GM12864 (cell line): ENCODE measurements around the gene PHACTR1.

Experiments
- DNase-seq: peaks from one replicate; pipeline ENCODE4 v3.0.0-alpha.2; 2011; ENCODE audit warnings: low read depth
- H3K4me3 ChIP-seq: 2 replicates; pipeline ENCODE4 v1.5.1; 2011; ENCODE audit warnings: mild to moderate bottlenecking, low read depth, low read length, control low read depth
- TF ChIP-seq, protein P1 (sequence below): IDR thresholded peaks from 2 replicates; pipeline ENCODE4 v1.5.1; 2011; ENCODE audit warnings: low read depth, mild to moderate bottlenecking, moderate library complexity, low read length, control low read depth, inconsistent platforms; ENCODE audit errors: missing control alignments

Gene PHACTR1

GRCh38 chr6:12800120-12800519, 83.6 kb downstream of the PHACTR1 start:
- no peak for DNase-seq
- TF ChIP-seq, protein P1, sequence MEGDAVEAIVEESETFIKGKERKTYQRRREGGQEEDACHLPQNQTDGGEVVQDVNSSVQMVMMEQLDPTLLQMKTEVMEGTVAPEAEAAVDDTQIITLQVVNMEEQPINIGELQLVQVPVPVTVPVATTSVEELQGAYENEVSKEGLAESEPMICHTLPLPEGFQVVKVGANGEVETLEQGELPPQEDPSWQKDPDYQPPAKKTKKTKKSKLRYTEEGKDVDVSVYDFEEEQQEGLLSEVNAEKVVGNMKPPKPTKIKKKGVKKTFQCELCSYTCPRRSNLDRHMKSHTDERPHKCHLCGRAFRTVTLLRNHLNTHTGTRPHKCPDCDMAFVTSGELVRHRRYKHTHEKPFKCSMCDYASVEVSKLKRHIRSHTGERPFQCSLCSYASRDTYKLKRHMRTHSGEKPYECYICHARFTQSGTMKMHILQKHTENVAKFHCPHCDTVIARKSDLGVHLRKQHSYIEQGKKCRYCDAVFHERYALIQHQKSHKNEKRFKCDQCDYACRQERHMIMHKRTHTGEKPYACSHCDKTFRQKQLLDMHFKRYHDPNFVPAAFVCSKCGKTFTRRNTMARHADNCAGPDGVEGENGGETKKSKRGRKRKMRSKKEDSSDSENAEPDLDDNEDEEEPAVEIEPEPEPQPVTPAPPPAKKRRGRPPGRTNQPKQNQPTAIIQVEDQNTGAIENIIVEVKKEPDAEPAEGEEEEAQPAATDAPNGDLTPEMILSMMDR, result no peak
- H3K4me3 ChIP-seq, result no peak overlapping the region

- TF ChIP-seq, protein P1, result no peak
- DNase-seq, result no peak
- no peak overlapping the region for H3K4me3 ChIP-seq
Observed at GRCh38 chr6:12801141-12801540, 84.6 kb downstream of the PHACTR1 start.

DNA sequence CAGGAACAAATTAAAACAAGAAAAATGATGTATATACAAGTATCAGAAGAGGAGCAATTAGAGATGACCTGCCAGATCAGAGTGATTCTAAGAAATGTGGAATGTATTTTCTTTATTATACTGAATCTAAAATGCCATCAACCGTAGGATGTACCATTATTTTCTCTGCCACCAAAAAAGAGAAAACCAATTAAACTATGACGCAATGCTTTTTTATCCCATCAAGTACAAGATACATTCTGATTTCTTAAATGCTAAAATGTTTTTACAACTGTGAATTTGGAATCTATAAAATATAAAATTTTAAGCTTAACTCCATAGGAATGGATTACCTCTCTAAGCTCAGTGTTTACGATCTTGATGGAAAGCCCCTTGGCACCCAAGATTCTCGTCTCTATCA, 85.9 kb downstream of the PHACTR1 start:
- no peak overlapping the region for H3K4me3 ChIP-seq
- no peak for DNase-seq
- TF ChIP-seq, protein P1, result no peak

- H3K4me3 ChIP-seq, result no peak overlapping the region
- TF ChIP-seq, protein P1, result no peak
- DNase-seq, result no peak
Observed at GRCh38 chr6:12803486-12803885, 86.9 kb downstream of the PHACTR1 start.

- no peak for DNase-seq
- TF ChIP-seq, protein P1, result no peak
- no peak overlapping the region for H3K4me3 ChIP-seq
Observed at GRCh38 chr6:12804952-12805645, 88.5 kb downstream of the PHACTR1 start.

GRCh38 chr6:12806136-12806535, 89.6 kb downstream of the PHACTR1 start:
- DNase-seq, result no peak
- TF ChIP-seq, protein P1, result no peak
- no peak overlapping the region for H3K4me3 ChIP-seq

DNA sequence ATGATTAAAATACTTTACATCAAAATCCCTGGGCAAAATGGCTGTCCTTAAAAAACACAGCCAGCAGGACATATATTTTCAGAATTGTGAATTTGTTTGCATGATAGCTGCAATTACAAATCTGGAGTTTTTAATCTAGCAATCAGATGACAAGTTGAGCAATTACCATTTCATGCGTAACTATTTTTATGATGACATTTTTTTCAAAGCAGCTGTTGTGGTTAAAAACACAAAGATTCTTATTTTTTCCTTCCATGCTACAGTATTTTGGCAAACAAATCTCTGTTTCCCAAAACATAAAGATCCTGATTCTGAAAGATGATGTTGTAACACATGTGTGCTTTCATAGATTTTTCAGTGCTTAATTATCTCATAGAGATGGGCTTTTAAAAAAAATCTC, 90.2 kb downstream of the PHACTR1 start:
- no peak overlapping the region for H3K4me3 ChIP-seq
- DNase-seq, result no peak
- TF ChIP-seq, protein P1, result no peak
